Body of pancreas (tissue), 4 donors: Measurements from ENCODE around the gene ME1. TPM values are rescaled to one million over a fixed set of nuclear protein-coding genes. Genes with fewer than 3 reads are reported as not detected.
"Not testable (repeated sequence)": the region's sequence is repeated elsewhere in the genome, so short reads cannot be mapped to it uniquely, and the experiment has no call there.

Source experiments
- ATAC-seq: fragments of 150-250 bp; one replicate; pipeline ENCODE4 v1.9.1; 2016
- DNase-seq, 4 donors: peaks; one replicate each; pipeline ENCODE4 v3.0.0-alpha.2; 2019
- H3K27ac ChIP-seq, 4 donors: fragments of 200-600 bp; sonication (generic); 1 replicate in 3 of 4; 2 replicates in 1 of 4; pipeline versions ENCODE4 v1.5.1 to v1.6.1; 2016 to 2019; ENCODE audit warnings: mild to moderate bottlenecking in 1 of 4, mixed read lengths in 1 of 4, moderate library complexity in 1 of 4
- H3K27me3 ChIP-seq, 2 donors: fragments of 200-600 bp; sonication (generic); one replicate each; pipeline ENCODE4 v1.6.0; 2016; ENCODE audit warnings: mild to moderate bottlenecking in 1 of 2
- H3K36me3 ChIP-seq, 2 donors: fragments of 200-600 bp; sonication (generic); replicated peaks in 1 of 2; 2 replicates each; pipeline ENCODE4 v1.5.1; 2016; ENCODE audit warnings: low read depth in 2 of 2; ENCODE audit not compliant: insufficient read depth in 1 of 2
- H3K4me1 ChIP-seq: fragments of 200-600 bp; sonication (generic); one replicate; pipeline ENCODE4 v1.6.0; 2016
- H3K4me3 ChIP-seq, 2 donors: fragments of 200-600 bp; sonication (generic); 1 replicate in 1 of 2; 2 replicates in 1 of 2; pipeline ENCODE4 v1.5.1; 2016 to 2019
- H3K9me3 ChIP-seq, 3 donors: fragments of 200-600 bp; sonication (generic); 1 replicate in 2 of 3; 2 replicates in 1 of 3; pipeline ENCODE4 v1.5.1; 2016
- POLR2A ChIP-seq, 3 donors: fragments of 450-650 bp; IDR thresholded peaks; one replicate each; pipeline ENCODE4 v1.6.1; 2016; ENCODE audit warnings: antibody characterized with exemption in 3 of 3, mild to moderate bottlenecking in 2 of 3
- WGBS, 2 donors: methylation state at CpG; one replicate each; pipeline ENCODE4 v1.1.5; 2017; 5-methylcytosine and 5-hydroxymethylcytosine counted together
- intact Hi-C: fragments of 100-400 bp; cut with DNase I; formaldehyde crosslinking; loops from one replicate; pipeline ENCODE4 v1.15.1; 2023
- total RNA-seq, 2 donors: library from RNA; depleted of rRNA; stranded (reverse); fragments of >200 nt; gene quantifications; one replicate each; pipeline ENCODE4 v1.1.0, GENCODE V29; 2016
- TF ChIP-seq, protein P1 (sequence below), 7 experiments: fragments of 450-650 bp in 4 of 7; fragments of 200-600 bp in 3 of 7; sonication (generic) in 3 of 7; IDR thresholded peaks; one replicate each; pipeline ENCODE4 v1.5.1; 2016 to 2019; ENCODE audit warnings: antibody characterized with exemption in 7 of 7

Gene ME1
- total RNA-seq, 2 donors from 2014 or later, result 7.9 to 10.4 TPM

DNA sequence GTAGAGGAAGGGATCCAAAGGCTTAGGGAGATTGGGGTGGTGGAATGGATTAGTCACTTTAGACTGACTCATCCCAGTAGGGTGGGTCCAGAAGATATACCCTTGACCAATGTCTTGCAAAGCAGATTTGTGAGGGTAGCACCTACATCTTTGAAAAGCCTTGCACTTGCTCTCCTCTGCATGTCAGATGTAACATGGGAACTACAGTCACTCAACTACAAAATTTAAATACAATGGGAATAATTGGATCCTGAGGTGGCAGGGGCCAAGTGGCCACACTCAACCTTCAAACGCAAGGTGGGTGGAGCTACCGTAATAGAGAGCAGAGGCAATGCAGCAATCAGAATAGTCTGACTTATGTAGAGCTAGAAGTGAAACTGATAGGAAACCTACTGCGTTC lies 71.2 kb downstream of the ME1 start:
- intact Hi-C loops, result no loop called here
- H3K27ac ChIP-seq, result no peak overlapping the region
- TF ChIP-seq, protein P1, sequence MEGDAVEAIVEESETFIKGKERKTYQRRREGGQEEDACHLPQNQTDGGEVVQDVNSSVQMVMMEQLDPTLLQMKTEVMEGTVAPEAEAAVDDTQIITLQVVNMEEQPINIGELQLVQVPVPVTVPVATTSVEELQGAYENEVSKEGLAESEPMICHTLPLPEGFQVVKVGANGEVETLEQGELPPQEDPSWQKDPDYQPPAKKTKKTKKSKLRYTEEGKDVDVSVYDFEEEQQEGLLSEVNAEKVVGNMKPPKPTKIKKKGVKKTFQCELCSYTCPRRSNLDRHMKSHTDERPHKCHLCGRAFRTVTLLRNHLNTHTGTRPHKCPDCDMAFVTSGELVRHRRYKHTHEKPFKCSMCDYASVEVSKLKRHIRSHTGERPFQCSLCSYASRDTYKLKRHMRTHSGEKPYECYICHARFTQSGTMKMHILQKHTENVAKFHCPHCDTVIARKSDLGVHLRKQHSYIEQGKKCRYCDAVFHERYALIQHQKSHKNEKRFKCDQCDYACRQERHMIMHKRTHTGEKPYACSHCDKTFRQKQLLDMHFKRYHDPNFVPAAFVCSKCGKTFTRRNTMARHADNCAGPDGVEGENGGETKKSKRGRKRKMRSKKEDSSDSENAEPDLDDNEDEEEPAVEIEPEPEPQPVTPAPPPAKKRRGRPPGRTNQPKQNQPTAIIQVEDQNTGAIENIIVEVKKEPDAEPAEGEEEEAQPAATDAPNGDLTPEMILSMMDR (IDR thresholded peaks at IDR 0.05), result no peak
- TF ChIP-seq POLR2A (IDR thresholded peaks at IDR 0.05), result no peak
- H3K4me1 ChIP-seq, result no peaks in the 10 kb centered on the region
- H3K27me3 ChIP-seq, result no peaks in the 10 kb centered on the region
- 75 to 95% methylated on average over 3 of the region's 3 CpGs for WGBS, 2 donors
- DNase-seq (no peak), ATAC-seq (no peak)
- peaks cover 0 to 7% (median 0%) of the 10 kb centered on the region in 3 donors for H3K9me3 ChIP-seq
- no peaks in the 10 kb centered on the region for H3K36me3 ChIP-seq
- H3K4me3 ChIP-seq, result no peak overlapping the region

DNA sequence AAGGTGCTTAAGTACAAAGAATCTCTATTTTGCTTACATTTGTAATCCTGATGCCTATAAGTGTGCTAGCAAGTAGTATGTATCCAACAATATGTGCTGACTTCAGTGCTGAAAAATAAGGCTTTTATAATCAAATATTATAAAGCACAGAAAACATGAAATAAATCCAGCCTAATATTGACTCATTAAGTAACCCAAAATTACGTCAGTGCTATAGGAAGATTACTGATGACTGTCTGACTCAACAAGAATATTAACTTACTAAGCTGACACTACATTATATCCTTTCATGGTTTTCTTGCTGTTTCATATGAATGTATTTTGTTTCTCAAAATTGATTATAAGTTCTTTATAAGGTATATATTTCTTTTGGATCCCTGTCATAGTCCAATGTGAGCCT lies 76.1 kb downstream of the ME1 start:
- Histone ChIP-seq H3K36me3 (no peaks in the 10 kb centered on the region), H3K9me3 (peaks cover 0 to 7% (median 0%) of the 10 kb centered on the region in 3 donors), H3K27me3 (no peaks in the 10 kb centered on the region), H3K4me3 (no peak overlapping the region), H3K27ac (no peak overlapping the region), H3K4me1 (no peaks in the 10 kb centered on the region)
- TF ChIP-seq POLR2A (IDR thresholded peaks at IDR 0.05), result no peak
- TF ChIP-seq, protein P1 (IDR thresholded peaks at IDR 0.05), result no peak
- DNase-seq (no peak), ATAC-seq (no peak)
- WGBS, 2 donors, result 86 to 87% methylated on average over 1 of the region's 1 CpG
- intact Hi-C loops, result no loop called here

DNA sequence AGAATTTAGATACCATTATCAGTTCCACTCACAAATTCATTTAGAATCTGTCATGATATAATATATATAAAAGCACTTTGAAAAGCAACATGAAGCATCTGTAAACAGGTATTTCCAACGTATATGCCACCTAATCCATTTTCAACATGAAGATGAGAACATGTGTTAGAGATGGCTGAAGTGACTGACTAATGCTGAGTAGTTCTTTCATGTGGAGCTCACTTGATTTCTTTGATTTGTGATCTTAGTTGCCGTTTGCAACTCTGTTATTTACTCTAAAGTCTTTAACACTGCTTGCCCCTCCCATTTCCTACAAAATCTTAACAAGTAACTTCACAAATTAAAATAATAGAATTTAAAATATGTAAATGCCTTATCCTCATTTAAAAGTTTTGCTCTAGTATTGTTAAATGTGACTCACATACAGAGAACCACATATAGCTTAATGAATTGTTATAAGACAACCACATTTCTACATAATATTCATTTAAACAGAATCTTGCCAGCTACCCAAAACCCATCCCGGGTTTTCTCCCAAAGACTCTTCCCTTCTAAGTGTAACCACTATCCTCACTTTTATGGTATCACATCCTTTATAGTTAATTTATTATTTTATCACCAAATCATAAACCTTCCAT lies 78.3 kb downstream of the ME1 start:
- ATAC-seq, result no peak
- H3K27ac ChIP-seq, result no peak overlapping the region
- TF ChIP-seq POLR2A (IDR thresholded peaks at IDR 0.05), result no peak
- TF ChIP-seq, protein P1 (IDR thresholded peaks at IDR 0.05), result no peak
- DNase-seq, result no peak
- H3K4me3 ChIP-seq, result no peak overlapping the region
- no peaks in the 10 kb centered on the region for H3K4me1 ChIP-seq
- WGBS, 2 donors, result 61% methylated on average over 3 of the region's 3 CpGs
- no peaks in the 10 kb centered on the region for H3K9me3 ChIP-seq
- intact Hi-C loops, result no loop called here
- no peaks in the 10 kb centered on the region for H3K27me3 ChIP-seq
- H3K36me3 ChIP-seq, result no peaks in the 10 kb centered on the region

DNA sequence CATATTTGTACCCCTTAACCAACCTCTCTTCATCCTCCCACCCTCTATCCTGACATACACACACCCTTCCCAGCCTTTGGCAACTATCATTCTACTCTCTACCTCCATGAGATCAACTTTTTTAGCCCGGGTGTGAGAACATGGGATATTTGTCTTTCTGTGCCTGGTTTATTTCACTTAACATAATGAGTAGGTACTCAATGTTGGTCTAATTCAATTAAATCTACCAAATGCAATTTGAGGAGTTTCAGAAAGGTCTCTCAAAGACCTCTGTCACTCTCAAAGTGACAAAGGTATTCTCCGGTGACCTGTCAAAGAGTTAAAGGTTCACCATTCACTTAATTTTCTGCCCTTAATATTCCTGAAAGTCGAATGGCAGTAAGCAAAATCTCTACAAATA lies 87.7 kb downstream of the ME1 start:
- 76 to 84% methylated on average over 3 of the region's 3 CpGs for WGBS, 2 donors
- intact Hi-C loops, result no loop called here
- TF ChIP-seq, protein P1 (IDR thresholded peaks at IDR 0.05), result no peak
- TF ChIP-seq POLR2A (IDR thresholded peaks at IDR 0.05), result no peak
- no peak overlapping the region for H3K27ac ChIP-seq
- ATAC-seq, result no peak
- no peaks in the 10 kb centered on the region for H3K36me3 ChIP-seq
- DNase-seq, result no peak
- no peaks in the 10 kb centered on the region for H3K4me1 ChIP-seq
- no peak overlapping the region for H3K4me3 ChIP-seq
- no peaks in the 10 kb centered on the region for H3K9me3 ChIP-seq
- H3K27me3 ChIP-seq, result no peaks in the 10 kb centered on the region

DNA sequence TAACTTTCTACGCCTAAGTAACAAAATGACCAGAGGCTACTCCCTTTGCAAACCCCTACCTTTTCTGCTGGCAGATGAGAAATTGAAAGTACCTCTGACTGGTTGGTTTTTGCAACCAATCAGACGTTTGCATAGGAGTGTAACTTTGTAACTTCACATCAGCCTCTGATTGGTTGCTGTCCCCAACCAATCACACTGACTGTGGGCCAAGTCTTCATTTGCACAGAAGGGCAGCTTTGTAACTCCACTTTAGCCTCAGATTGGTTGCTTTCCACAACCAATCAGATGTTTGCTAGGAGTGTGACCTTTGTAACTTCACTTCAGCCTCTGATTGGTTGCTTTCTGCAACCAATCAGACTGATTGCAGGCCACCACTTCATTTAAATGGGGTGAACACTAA lies 89.1 kb downstream of the ME1 start:
- no peak for DNase-seq
- H3K36me3 ChIP-seq, result no peaks in the 10 kb centered on the region
- TF ChIP-seq POLR2A (IDR thresholded peaks at IDR 0.05), result no peak
- TF ChIP-seq, protein P1 (IDR thresholded peaks at IDR 0.05), result no peak
- WGBS, 2 donors, result 72 to 77% methylated on average over 2 of the region's 2 CpGs
- no peaks in the 10 kb centered on the region for H3K9me3 ChIP-seq
- no peak for ATAC-seq
- H3K27me3 ChIP-seq, result no peaks in the 10 kb centered on the region
- H3K27ac ChIP-seq, result no peak overlapping the region
- no peaks in the 10 kb centered on the region for H3K4me1 ChIP-seq
- H3K4me3 ChIP-seq, result no peak overlapping the region
- intact Hi-C loops, result no loop called here

DNA sequence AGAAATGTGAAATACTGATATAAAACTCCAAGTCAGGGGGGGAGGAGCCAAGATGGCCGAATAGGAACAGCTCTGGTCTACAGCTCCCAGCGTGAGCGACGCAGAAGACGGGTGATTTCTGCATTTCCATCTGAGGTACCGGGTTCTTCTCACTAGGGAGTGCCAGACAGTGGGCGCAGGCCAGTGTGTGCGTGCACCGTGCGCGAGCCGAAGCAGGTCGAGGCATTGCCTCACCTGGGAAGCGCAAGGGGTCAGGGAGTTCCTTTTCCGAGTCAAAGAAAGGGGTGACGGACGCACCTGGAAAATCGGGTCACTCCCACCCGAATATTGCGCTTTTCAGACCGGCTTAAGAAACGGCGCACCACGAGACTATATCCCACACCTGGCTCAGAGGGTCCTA lies 96.9 kb downstream of the ME1 start:
- H3K4me3 ChIP-seq, H3K27ac ChIP-seq, H3K9me3 ChIP-seq, DNase-seq, intact Hi-C loops, H3K4me1 ChIP-seq, ATAC-seq, H3K27me3 ChIP-seq, H3K36me3 ChIP-seq: not testable (repeated sequence)
- 91 to 93% methylated on average over 5 to 11 of the region's 24 CpGs for whole genome bisulfite sequencing, 2 donors
